CD1c-positive myeloid dendritic cell (primary cell): Measurements from ENCODE around the gene ZBTB3.
A peak's percentile ranks its signal among the peaks of the same experiment; 100 is the strongest.

Experiments
- DNase-seq: peaks from one replicate; pipeline ENCODE4 v3.0.0-alpha.2; 2016; ENCODE audit errors: extremely low spot score

The ZBTB3 gene

DNA sequence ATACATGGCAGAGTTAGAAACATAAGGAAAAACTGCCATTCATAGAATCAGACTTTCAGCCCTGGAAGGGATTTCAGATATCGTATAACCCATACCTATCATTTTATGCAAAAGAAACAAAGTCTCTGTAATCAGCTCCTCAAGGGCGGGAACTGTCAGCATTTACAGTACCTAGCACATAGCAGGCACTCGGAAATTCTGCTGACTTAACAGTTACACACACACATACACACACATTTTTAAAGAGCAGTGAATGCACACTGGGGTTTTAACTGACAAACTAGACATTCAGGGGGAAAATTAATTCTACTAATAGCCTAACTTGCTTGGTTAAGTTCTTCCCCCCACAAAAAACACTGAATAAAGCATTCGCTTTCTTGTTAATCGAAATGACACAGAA lies 37.8 kb downstream of the ZBTB3 start:
- DNase-seq: no peak

DNA sequence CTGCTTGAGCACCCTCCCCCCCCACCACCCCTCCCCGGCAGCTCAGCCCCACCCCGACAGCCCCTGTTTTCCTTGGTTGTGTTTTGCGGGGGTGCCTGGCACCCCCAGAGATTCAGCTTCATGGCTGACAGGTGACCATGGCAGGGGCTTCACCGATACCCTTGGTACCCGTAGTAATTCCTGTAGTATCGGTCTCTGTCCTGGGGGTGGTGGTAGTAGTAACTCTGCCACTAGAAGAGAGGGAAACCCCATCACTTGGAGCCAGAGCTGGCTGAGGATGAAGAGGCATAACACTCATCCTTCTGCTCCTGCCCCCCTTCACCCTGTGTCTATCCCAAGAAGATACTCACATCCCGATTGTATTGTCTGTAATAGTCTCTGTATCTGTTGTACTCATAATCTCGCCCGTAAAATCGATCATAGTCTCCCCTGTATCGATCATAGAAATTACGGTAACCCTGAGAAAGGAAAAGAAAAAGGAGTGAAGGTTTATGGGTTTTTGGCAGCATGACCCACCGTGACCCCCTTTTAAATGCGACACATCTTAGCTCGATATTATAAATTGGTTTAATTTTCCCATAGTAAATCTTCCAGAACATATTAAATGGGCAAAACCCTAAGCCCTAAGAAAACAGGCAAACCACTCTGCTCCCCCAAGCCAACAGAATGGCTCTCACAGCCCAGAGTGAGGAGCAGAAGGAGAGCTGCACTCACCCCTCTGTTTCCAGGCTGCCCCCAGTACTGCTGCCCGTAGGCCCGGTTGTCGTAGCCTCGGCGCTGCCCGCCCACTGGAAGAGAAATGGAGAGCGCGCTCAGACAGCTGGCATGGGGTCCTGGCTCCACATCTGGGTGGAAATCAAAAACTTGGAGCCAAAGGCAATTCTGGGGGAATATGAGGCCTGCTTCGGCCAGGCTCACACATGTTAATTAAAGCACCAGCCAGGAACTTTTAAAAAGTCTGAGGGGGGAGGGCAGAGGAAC lies 38.5 kb downstream of the ZBTB3 start:
- no peak for DNase-seq

DNA sequence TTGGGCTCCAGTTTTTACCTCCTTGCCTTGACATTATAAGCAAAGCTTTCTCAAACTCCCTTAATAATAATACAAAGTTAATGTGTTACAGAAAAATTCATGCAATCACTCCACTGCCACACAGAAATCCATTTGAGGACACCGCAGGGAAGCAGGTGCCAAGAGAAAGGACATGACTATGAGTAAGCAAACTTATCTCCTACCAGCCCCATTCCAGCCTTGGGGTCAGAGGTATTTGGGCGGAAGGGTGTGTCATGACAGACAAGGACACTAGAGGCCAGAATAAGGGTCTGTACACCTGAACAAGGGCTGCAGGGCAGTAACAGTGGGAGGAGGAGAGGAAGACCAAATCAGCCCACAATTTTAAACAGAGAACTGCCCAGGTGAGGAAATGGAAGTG lies 40.6 kb downstream of the ZBTB3 start:
- no peak for DNase-seq

DNA sequence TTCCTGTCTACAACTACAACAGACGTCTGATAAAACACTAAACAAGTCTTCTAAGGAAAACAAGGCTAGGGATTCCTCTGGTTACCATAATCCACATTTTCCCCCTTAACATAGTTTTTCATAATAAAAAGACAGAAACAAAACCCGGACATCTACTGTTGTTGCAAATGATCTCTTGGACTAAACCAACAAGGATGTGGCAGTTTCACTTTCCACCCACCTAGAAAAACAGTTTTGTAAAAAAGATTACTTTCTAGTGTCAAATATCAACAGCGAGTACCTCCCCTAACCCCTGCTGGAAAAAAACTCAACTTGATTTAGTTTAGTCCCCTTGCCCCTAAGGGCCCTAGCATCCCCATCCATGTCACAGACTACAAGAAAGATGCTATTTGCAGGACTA lies 41.1 kb downstream of the ZBTB3 start:
- DNase-seq: no peak

DNA sequence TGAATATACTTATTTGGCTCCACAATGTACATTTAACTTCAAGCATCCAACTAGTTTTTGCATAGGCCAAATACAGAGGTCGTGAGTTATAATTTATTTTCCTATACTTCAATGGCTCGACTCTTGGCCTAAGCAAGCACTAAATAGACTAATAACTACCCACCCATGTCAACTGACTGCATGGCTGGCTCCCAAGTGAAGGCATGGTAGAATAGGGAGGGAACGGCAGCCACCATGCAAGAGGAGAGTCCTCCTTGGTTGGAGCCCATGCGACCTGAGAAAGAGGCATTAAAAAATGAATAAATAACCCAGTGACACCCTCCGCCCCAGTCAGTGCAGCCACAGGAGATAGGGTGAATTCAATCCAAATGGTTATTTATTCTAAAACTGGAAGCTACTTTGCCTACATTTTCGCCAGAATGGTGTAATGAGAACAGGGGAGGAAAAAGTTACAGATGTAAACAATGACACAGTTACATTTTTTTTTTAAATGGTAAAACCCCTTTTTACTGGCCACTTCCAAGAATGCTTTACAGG lies 41.6 kb downstream of the ZBTB3 start:
- no peak for DNase-seq

DNA sequence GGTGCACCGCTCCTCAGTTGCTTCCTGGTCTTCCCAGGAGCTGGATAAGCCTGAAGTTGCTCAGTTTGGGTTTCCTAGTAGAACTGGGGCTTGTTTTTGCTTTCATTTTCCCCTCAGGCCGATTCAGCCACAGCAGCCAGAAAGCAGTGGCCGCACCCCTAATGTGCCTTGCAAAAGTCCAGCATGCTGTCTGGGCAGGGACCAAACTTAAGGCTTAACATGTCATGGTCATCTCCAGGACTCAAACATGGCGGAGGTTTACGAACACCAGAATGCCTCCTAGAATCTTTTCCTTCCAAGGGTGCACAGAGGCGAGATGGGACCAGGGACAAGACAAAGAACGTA lies 44.0 kb downstream of the ZBTB3 start:
- no peak for DNase-seq

DNA sequence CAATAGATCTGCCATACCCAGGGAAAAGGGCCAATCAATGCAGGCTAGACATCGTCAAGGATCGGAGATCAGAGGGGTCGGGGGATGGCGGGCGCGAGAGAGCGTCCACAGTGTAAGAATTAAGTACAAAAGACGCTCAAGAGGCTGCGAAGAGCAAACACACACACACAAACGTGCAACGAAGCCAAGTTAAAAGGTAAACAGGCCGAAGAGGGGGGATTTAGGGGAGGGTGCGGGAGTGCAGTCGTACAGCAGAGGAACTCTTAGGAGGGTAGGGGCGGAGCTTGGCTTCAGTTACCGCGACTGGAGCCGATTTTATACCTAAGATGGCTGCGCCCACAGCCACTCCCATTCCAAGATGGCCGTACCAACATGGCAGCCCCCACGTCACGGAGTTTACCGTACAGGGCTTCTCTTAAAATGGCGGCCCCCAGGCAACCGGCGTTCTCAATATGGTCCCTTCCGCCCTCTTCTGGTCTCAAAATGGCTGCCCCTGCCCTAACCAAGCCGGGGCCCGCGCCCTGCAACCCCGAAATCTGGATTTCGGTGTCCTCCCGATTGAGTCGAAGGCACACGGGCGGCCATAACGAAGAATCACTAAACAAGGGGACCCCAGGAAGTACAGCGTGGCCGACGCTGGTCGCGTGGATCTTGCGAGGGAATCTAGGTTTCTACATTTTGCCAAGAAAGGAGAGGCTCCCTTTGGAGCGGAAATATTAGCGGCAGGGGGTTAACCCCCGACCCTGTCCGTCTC lies 44.5 kb downstream of the ZBTB3 start:
- peak; percentile 99 for DNase-seq

DNA sequence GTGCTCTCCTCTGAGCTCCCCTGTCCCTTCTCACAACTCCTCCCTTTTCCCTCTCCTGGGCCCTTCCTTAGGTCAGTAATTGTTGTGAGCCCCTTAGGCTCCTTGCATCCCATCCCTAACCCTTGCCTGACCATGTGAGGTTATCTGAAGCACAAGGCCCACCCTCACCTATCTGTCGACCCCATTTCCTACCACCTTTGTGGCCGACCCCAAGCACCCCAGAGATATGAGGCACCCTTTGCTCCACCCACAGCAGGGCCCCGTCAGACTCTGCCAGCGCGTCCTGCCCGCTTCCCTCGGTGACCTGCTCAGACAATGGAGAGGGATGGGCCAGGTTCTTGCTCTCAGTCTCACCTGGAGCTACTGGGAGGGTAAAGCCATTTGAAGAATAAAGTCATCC lies 45.2 kb downstream of the ZBTB3 start:
- DNase-seq: no peak

DNA sequence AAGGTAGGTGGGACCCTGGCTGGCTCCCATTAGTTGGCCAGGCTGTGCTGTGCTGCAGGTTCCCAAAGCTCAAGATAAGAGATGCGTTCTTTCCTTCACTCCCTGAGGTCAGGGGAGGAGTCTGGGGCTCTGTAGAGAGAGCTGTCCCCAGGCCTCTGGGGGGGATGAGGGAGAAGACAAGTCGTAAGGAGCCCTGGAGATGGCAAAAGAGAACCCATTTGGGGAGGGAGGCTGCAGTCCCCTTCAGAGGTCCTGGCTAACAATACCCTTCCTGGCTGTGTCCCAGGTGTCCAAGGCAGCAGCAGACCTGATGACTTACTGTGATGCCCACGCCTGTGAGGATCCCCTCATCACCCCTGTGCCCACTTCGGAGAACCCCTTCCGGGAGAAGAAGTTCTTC lies 45.6 kb downstream of the ZBTB3 start:
- DNase-seq: no peak

DNA sequence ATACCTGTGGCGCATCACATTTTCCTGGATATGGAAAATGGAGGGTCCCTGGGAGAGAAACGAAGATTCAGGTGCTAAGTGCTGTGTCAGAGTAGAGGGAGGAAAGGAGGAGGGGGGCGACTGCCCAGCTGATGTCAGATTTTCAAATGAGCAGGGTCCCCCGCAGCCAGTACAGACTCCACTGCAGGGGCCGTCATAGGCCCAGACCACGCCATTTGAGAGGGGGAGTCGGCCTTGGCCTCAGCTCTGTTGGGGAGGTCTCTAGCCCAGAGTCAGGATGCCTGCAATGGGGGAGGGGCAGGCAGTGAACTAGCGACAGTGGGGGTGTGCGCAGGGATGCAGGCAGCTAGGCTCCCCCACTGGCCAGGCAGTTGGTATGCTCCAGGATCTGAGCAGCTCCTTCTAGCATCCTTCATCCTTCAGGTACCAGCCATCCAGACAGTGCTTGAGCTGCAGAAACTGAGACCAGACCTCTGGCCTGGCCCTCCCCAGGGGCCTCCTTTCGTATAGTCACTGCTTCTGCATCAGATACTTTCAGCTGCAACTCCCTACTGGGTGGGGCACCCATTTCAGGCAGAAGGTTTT lies 46.6 kb downstream of the ZBTB3 start, which contains the start of the genes BSCL2 and GNG3:
Gene BSCL2, minus strand, starts transcription at position 148 of the 585 bp plus-strand sequence. CDS start 229 bp downstream, outside the sequence.
Gene GNG3, plus strand, starts transcription at position 400 of the 585 bp plus-strand sequence. CDS start 620 bp downstream, outside the sequence.
- no peak for DNase-seq

DNA sequence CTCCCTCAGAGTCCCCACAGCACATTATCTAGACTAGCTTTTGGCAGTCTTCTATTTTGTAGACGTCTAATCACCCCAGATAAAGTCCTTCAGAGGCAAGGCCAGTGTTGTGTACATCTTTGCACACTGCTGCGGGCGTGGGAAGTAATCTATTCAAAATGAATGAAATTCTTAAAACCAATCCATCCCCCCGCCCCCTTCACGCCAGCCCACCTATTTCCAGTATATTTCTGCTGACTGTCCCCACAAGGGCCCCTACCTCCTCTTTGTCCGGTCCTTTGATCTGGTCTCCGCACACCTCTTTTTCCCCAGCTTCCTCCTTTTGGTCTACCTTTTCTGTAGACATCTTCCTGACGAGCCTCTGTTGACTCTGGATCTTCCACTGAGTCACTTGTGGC lies 47.1 kb downstream of the ZBTB3 start:
- DNase-seq: no peak

DNA sequence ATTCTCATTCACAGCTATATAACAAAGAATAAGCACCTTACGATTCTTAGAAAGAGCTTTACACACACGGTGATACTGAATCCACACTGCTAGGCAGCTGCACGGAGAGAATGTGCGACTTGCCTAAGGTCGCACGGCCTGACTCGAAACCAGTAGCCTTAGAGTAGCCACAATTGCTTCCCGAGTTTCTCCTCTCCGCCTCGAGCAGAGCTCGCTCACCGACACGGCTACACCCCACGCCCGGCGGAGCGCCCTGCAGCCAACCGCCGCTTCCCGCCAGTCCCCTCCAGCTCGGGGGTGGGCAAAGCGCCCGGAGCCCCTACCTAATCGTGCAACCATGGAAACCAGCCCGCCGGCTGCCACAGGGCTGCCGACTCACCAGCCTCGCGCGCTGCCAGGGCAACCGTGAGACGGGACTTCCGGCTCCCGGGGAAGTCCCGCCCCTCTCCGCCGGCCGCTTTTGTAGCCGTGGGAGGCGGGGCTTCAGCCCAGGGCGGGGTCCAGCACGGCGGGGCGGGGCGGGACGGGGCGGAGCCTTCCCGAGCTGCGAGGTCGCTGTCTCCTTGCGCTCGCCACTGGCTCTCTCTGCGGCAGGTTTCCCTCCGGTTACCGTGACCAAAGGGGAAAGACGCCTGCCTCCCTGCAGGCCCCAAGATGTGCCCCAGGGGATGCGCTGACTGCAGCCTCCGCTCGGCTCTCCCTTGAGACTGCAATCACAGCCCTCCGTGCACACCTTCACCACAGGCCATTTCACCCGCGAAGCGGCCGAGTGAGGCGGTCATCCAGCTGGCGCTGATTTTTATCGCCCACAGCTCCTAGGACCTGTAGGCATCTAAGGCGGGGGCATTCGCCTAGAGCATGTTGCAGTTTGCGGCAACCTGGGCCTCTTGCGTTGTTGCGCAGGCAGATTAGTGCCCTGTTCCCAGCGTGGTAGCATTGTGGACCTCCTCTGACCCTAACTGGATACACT lies 47.8 kb downstream of the ZBTB3 start:
- DNase-seq: peak; percentile 98

DNA sequence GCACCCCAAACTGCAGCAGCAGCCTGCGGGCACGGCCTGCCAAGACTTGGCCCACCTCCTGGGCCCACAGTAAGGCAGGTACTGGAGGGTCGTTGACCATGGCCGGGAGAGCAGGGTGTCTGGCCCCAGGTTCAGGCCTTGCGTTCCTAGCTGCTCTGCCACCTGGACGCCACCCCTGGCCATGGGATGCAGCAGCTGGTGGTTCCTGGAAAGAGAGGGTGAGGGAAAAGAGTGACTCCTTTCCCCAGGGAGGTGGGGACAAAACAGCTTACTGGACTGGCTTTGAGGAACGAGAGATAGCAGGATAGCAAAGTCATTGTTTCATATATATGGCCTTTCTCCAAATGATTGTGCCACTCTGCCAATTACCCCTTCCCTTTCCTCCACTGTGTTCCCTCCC lies 48.5 kb downstream of the ZBTB3 start:
- DNase-seq: peak; percentile 38

DNA sequence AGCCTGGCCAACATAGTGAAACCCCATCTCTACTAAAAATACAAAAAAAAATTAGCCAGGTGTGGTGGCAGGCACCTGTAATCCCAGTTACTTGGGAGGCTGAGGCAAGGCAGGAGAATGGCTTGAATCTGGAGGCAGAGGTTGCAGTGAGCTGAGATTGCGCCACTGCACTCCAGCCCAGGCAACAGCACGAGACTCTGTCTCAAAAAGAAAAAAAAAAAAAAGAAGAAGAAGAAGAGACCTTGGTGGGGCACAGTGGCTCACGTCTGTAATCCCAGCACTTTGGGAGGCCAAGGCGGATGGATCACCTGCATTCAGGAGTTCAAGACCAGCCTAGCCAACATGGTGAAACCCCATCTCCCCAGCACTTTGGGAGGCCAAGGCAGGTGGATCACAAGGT lies 50.0 kb downstream of the ZBTB3 start:
- peak; percentile 15 for DNase-seq

DNA sequence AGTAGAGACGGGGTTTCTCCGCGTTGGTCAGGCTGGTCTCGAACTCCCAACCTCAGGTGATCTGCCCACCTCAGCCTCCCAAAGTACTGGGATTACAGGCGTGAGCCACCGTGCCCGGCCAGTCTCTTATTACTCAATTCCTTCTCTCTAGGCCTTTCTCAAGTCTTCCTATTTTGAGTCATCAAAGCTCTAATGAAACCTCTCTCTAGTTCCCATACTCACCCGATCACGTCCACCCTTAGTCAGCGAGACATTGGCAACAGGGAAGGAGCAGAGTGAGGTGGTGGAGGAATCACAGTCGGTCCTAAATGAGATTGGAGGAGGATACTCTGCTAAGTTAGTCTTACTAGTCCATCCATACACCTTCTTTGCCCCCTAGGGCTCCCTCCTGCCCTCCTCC lies 51.7 kb downstream of the ZBTB3 start:
- DNase-seq: peak; percentile 82
